ENCODE results near the gene MRPL17. TPM values are rescaled to one million over a fixed set of nuclear protein-coding genes. Genes with fewer than 3 reads are reported as not detected.

Gene MRPL17
- total RNA-seq, 1 experiment from 2014 or later: 78.1 TPM

GRCh38 chr11:6657346-6657745 lies 25.8 kb downstream of the MRPL17 start:
- POLR2A ChIA-PET (ENCODE audit: unreplicated experiment): no interaction called here
- CTCF ChIA-PET: no interaction called here
- Histone ChIP-seq H3K27ac (ENCODE audit: low read length) (no peak overlapping the region), H3K9me2 (replicated peaks; ENCODE audit: low read length) (no peaks in the 10 kb centered on the region), H4K20me1 (ENCODE audit: low read length) (no peaks in the 10 kb centered on the region), H3K9ac (ENCODE audit: low read length) (no peak overlapping the region), H3K27me3 (ENCODE audit: low read length) (peaks cover 37% of the 10 kb centered on the region), H3K36me3 (ENCODE audit: low read depth, low read length) (no peaks in the 10 kb centered on the region), H3K9me3 (ENCODE audit: low read length) (no peaks in the 10 kb centered on the region), H3K79me2 (ENCODE audit: low read length) (no peaks in the 10 kb centered on the region), H3K4me1 (ENCODE audit: insufficient read depth, low read length) (no peaks in the 10 kb centered on the region), H2AFZ (ENCODE audit: low read length) (no peak overlapping the region), H3F3A (ENCODE audit: low read length, unreplicated experiment) (no peaks in the 10 kb centered on the region), H3K4me3 (ENCODE audit: low read length) (no peak overlapping the region), H3K4me2 (ENCODE audit: low read length) (no peak overlapping the region)
- no peak for TF ChIP-seq CTCF (conservative IDR thresholded peaks at IDR 0.05; ENCODE audit: low read depth, low read length)
- no peak for TF ChIP-seq EZH2phosphoT487 (IDR thresholded peaks at IDR 0.05; ENCODE audit: borderline replicate concordance, low read length)
- no peak for TF ChIP-seq EZH2 (IDR thresholded peaks at IDR 0.05; ENCODE audit: low read length, unreplicated experiment)
- intact Hi-C loops (cut with micrococcal nuclease): no loop called here
- no peak for ATAC-seq
- DNase-seq: no peak
- no TSS peak for BruUV-seq (replicated peaks)

DNA sequence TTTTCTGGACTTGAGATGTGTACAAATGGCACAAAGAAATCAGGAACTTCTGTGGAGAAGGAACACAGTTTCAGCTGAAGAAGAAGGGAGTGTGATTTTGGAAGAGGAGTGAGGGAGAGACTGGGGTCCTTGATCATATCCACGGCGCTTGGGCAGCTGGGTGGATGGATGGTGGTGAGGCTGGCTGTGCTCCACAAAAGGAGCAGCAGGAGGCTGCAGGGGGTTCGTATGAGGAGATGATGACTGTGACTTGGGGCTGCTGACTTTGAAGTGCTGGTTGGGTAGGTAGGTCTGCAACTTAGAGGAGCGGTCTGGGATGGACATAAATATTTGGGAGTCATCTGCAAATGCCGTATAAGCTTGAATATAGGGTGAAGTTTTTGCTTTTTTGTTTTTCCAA lies 26.2 kb downstream of the MRPL17 start:
- H3K4me1 ChIP-seq (ENCODE audit: insufficient read depth, low read length): no peaks in the 10 kb centered on the region
- H2AFZ ChIP-seq (ENCODE audit: low read length): no peak overlapping the region
- ChIA-PET POLR2A (ENCODE audit: unreplicated experiment) (interaction anchor here (0.6 kb wide), 1 partner anchor 26 kb away, joined by 4 read pairs; the partner anchor contains the start of gene MRPL17), CTCF (no interaction called here)
- H3K36me3 ChIP-seq (ENCODE audit: low read depth, low read length): no peaks in the 10 kb centered on the region
- H3K4me2 ChIP-seq (ENCODE audit: low read length): no peak overlapping the region
- no peaks in the 10 kb centered on the region for H4K20me1 ChIP-seq (ENCODE audit: low read length)
- no peaks in the 10 kb centered on the region for H3K9me2 ChIP-seq (replicated peaks; ENCODE audit: low read length)
- TF ChIP-seq EZH2phosphoT487 (IDR thresholded peaks at IDR 0.05; ENCODE audit: borderline replicate concordance, low read length): no peak
- TF ChIP-seq CTCF (conservative IDR thresholded peaks at IDR 0.05; ENCODE audit: low read depth, low read length): no peak
- TF ChIP-seq EZH2 (IDR thresholded peaks at IDR 0.05; ENCODE audit: low read length, unreplicated experiment): no peak
- BruUV-seq (replicated peaks): no TSS peak
- no peak overlapping the region for H3K27ac ChIP-seq (ENCODE audit: low read length)
- ATAC-seq (no peak), DNase-seq (no peak)
- H3F3A ChIP-seq (ENCODE audit: low read length, unreplicated experiment): no peaks in the 10 kb centered on the region
- intact Hi-C loops (cut with micrococcal nuclease): no loop called here
- no peak overlapping the region for H3K4me3 ChIP-seq (ENCODE audit: low read length)
- H3K9me3 ChIP-seq (ENCODE audit: low read length): no peaks in the 10 kb centered on the region
- no peaks in the 10 kb centered on the region for H3K79me2 ChIP-seq (ENCODE audit: low read length)
- no peak overlapping the region for H3K9ac ChIP-seq (ENCODE audit: low read length)
- peaks cover 41% of the 10 kb centered on the region for H3K27me3 ChIP-seq (ENCODE audit: low read length)

DNA sequence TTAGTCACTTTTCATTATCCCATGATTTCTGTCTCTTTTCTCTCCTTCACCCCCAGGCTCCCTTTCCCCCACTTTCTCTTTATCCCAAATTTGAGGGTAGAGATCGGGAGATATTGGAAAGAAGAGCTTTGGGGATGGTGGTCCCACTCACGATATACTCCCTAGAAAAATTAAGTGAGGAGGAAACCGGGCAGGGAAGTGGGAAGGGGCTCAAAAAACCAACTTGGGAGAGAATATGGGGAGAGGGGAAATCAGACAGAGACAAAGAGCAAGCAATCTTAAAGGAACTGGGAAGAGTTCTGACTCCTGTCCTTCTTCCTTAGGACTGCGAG lies 26.6 kb downstream of the MRPL17 start:
- TF ChIP-seq EZH2 (IDR thresholded peaks at IDR 0.05; ENCODE audit: low read length, unreplicated experiment): no peak
- no peak for TF ChIP-seq EZH2phosphoT487 (IDR thresholded peaks at IDR 0.05; ENCODE audit: borderline replicate concordance, low read length)
- no peak for TF ChIP-seq CTCF (conservative IDR thresholded peaks at IDR 0.05; ENCODE audit: low read depth, low read length)
- no TSS peak for BruUV-seq (replicated peaks)
- CTCF ChIA-PET: no interaction called here
- Histone ChIP-seq H3K9me2 (replicated peaks; ENCODE audit: low read length) (no peaks in the 10 kb centered on the region), H3K36me3 (ENCODE audit: low read depth, low read length) (no peaks in the 10 kb centered on the region), H4K20me1 (ENCODE audit: low read length) (no peaks in the 10 kb centered on the region), H3K4me3 (ENCODE audit: low read length) (no peak overlapping the region), H2AFZ (ENCODE audit: low read length) (no peak overlapping the region), H3K4me2 (ENCODE audit: low read length) (no peak overlapping the region), H3K27me3 (ENCODE audit: low read length) (peaks cover 45% of the 10 kb centered on the region), H3K4me1 (ENCODE audit: insufficient read depth, low read length) (no peaks in the 10 kb centered on the region), H3K9me3 (ENCODE audit: low read length) (no peaks in the 10 kb centered on the region), H3K79me2 (ENCODE audit: low read length) (no peaks in the 10 kb centered on the region), H3K9ac (ENCODE audit: low read length) (no peak overlapping the region), H3K27ac (ENCODE audit: low read length) (no peak overlapping the region), H3F3A (ENCODE audit: low read length, unreplicated experiment) (no peaks in the 10 kb centered on the region)
- POLR2A ChIA-PET (ENCODE audit: unreplicated experiment): interaction anchor here (0.6 kb wide), 1 partner anchor 27 kb away, joined by 4 read pairs; the partner anchor contains the start of gene MRPL17
- ATAC-seq: no peak
- no peak for DNase-seq
- intact Hi-C loops (cut with micrococcal nuclease): no loop called here
